MCF 10A (cell line): ENCODE results near the gene IL1RAPL2. TPM values are rescaled to one million over a fixed set of nuclear protein-coding genes. Genes with fewer than 3 reads are reported as not detected.
"Not testable (repeated sequence)": the region's sequence is repeated elsewhere in the genome, so short reads cannot be mapped to it uniquely, and the experiment has no call there.

Source experiments
- BruUV-seq: library from RNA; stranded (reverse); fragments of 400-500 nt; replicated peaks from 2 replicates; lab custom pipeline; 2021; lab: Mats Ljungman, UMichigan
- CTCF ChIA-PET: fragments of 300-600 bp; sonication (Branson Sonifier 250); formaldehyde crosslinking; extraction: SDS; loops from one replicate; lab custom pipeline; 2021; ENCODE audit warnings: antibody characterized with exemption, inconsistent platforms; lab: Yijun Ruan, JAX
- POLR2A ChIA-PET: fragments of 300-600, 350-650 bp; sonication (Branson Sonifier 250); formaldehyde crosslinking; extraction: SDS; loops from one replicate; lab custom pipeline; 2020; ENCODE audit warnings: antibody characterized with exemption, inconsistent platforms; lab: Yijun Ruan, JAX
- DNase-seq: peaks from one replicate; pipeline ENCODE4 v3.0.0-alpha.2; 2018; ENCODE audit not compliant: unreplicated experiment
- H3K27ac Mint-ChIP-seq: one replicate; pipeline ENCODE4 v1.8.0; 2022; ENCODE audit warnings: mild to moderate bottlenecking, low read depth, mixed read lengths; ENCODE audit not compliant: unreplicated experiment
- H3K27me3 Mint-ChIP-seq: one replicate; pipeline ENCODE4 v1.8.0; 2022; ENCODE audit warnings: mixed read lengths; ENCODE audit not compliant: insufficient read depth, unreplicated experiment
- H3K36me3 Mint-ChIP-seq: one replicate; pipeline ENCODE4 v1.8.0; 2022; ENCODE audit warnings: mild to moderate bottlenecking, moderate library complexity, mixed read lengths; ENCODE audit not compliant: insufficient read depth, unreplicated experiment
- H3K4me1 Mint-ChIP-seq: one replicate; pipeline ENCODE4 v1.8.0; 2022; ENCODE audit warnings: mixed read lengths; ENCODE audit not compliant: insufficient read depth, unreplicated experiment
- H3K4me3 Mint-ChIP-seq: one replicate; pipeline ENCODE4 v1.8.0; 2022; ENCODE audit warnings: mild to moderate bottlenecking, moderate library complexity, mixed read lengths; ENCODE audit not compliant: unreplicated experiment
- H3K9me3 Mint-ChIP-seq: one replicate; pipeline ENCODE4 v1.8.0; 2022; ENCODE audit warnings: mixed read lengths; ENCODE audit not compliant: unreplicated experiment
- CTCF ChIP-seq: fragments of 200-600 bp; IDR thresholded peaks from one replicate; pipeline ENCODE4 v1.8.0; 2022; ENCODE audit warnings: antibody characterized with exemption, mild to moderate bottlenecking; ENCODE audit not compliant: unreplicated experiment
- intact Hi-C: fragments of 100-400 bp; cut with micrococcal nuclease; formaldehyde crosslinking; loops from 2 replicates; pipeline ENCODE4 v1.14.1; 2022
- total RNA-seq: library from RNA; stranded (reverse); gene quantifications from 2 replicates; pipeline ENCODE4 v1.2.3, GENCODE V29; 2022

Gene IL1RAPL2
- total RNA-seq, 1 experiment from 2014 or later, result 4.4 TPM

DNA sequence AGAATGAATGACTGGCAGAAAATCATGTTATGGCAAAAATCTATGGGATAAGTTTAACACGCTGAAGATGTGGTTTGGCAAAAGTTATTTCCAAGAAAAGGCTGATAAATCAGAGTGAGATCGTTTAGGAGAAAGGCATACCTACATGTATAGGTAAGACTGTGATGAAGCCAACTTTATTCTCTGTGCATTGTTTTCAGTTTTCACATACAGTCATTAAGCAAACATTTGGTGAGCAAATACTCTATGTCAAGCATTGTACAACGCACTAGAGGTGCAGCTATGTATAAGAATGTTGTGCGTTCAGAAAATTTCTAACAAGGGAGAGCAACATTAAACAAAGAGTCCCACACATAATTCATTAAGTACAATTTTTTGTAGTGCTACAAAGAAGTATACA is 532.8 kb downstream of the IL1RAPL2 start:
- no peaks in the 10 kb centered on the region for H3K9me3 Mint-ChIP-seq

DNA sequence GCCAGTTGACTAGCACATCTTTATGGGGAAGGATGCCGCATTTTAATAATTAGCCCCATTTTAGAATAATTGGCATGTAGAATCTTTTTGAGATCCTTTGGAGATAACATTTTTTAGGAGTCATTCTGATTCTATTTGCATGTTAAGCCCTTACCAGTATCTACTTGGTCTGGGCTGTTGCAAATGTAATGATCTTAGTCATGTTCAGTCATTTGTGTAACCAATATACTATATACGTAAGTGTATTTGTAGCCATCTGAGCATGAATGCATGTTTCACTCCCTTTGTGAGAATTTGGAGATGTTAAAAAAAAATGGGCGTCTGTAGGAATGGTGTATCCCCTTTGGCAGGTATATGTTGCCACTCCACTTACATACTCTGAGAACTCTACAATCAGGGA is 535.4 kb downstream of the IL1RAPL2 start:
- ChIA-PET CTCF (no interaction called here), POLR2A (no interaction called here)
- no peak for TF ChIP-seq CTCF
- Mint-ChIP-seq H3K4me3 (no peak overlapping the region), H3K27ac (no peak overlapping the region), H3K9me3 (no peaks in the 10 kb centered on the region), H3K36me3 (no peaks in the 10 kb centered on the region), H3K4me1 (no peaks in the 10 kb centered on the region), H3K27me3 (peaks cover 47% of the 10 kb centered on the region)
- intact Hi-C loops, result no loop called here
- DNase-seq, result no peak
- BruUV-seq, result no TSS peak

More for the DNA sequence above, 532.8 kb downstream of the IL1RAPL2 start:
- CTCF ChIA-PET, result interaction anchor here (0.6 kb wide), 1 partner anchor 91 kb away, joined by 3 read pairs; no protein-coding TSS in a partner anchor
- DNase-seq, result peak; percentile 3
- Mint-ChIP-seq H3K4me1 (no peaks in the 10 kb centered on the region), H3K36me3 (no peaks in the 10 kb centered on the region), H3K4me3 (no peak overlapping the region), H3K27ac (no peak overlapping the region), H3K27me3 (peaks cover 56% of the 10 kb centered on the region)
- no peak for TF ChIP-seq CTCF
- intact Hi-C loops, result no loop called here
- POLR2A ChIA-PET, result no interaction called here
- no TSS peak for BruUV-seq

DNA sequence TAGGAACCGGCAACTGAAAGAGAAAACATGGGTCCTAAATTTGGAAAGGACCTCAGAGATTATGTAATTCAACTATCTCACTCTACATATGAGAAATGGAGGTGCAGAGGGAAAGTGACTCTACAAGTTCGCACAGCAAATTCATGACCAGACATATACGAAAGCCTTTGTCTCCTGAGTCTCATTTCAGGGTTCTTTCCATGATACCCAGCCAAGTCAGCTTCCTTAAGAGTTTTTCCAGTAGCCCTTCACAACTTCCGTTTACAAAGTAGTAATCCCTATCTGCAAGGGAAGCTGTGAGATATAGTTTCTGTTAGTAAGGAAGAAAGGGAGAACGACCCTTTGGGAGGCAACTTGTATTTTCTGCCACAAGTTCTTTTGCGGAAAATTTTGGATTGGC is 543.9 kb downstream of the IL1RAPL2 start:
- no peak for TF ChIP-seq CTCF
- intact Hi-C loops, result no loop called here

DNA sequence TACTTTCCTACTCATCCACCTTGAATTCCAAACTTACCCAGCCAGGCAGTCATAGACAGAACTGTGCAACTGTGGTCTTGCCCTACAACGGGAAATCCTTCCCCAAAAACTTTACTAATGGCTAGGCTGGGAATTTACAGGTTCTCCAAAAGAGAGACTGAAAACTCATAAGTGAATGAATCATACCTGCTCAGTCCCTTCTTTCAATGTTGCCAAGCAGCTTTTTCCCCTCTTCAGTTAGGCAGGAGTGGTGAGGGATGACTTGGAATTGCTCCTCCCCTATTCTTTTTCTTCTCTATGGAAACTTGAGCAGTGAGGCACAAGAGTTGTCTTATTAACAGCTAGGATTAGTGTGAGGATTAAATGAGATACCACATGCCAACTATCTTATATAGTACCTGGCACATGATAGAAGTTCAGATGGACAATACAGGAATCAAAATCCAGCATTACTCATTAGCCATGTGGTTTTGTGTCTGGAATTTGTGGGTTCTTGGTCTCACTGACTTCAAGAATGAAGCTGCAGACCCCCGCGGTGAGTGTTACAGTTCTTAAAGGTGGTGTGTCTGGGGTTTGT is 548.6 kb downstream of the IL1RAPL2 start:
- ChIA-PET POLR2A (no interaction called here), CTCF (no interaction called here)
- Mint-ChIP-seq H3K4me1 (no peaks in the 10 kb centered on the region), H3K4me3 (no peak overlapping the region), H3K9me3 (no peaks in the 10 kb centered on the region), H3K36me3 (no peaks in the 10 kb centered on the region), H3K27ac (no peak overlapping the region), H3K27me3 (peaks cover 44% of the 10 kb centered on the region)
- BruUV-seq, result no TSS peak
- TF ChIP-seq CTCF, result no peak
- intact Hi-C loops, result no loop called here
- no peak for DNase-seq

More for the DNA sequence above, 543.9 kb downstream of the IL1RAPL2 start:
- POLR2A ChIA-PET, result no interaction called here
- Mint-ChIP-seq H3K27ac (no peak overlapping the region), H3K27me3 (peaks cover 52% of the 10 kb centered on the region), H3K4me3 (no peak overlapping the region), H3K36me3 (no peaks in the 10 kb centered on the region), H3K9me3 (no peaks in the 10 kb centered on the region), H3K4me1 (no peaks in the 10 kb centered on the region)
- CTCF ChIA-PET, result no interaction called here
- BruUV-seq, result no TSS peak
- DNase-seq, result no peak

- H3K9me3 Mint-ChIP-seq, H3K4me3 Mint-ChIP-seq, BruUV-seq, H3K36me3 Mint-ChIP-seq, DNase-seq, H3K27ac Mint-ChIP-seq, CTCF ChIA-PET, H3K4me1 Mint-ChIP-seq, POLR2A ChIA-PET, intact Hi-C loops: not testable (repeated sequence)
- H3K27me3 Mint-ChIP-seq, result peaks cover 45% of the 10 kb centered on the region
These were observed 549.8 kb downstream of the IL1RAPL2 start for GRCh38 chrX:105115596-105116320.
